NCI-H146 (cell line): Measurements from ENCODE around the gene PFKP.
"Not testable (repeated sequence)": the region's sequence is repeated elsewhere in the genome, so short reads cannot be mapped to it uniquely, and the experiment has no call there.

Source experiments
- DNase-seq: peaks from one replicate; lab custom pipeline; 2025; lab: John Stamatoyannopoulos, UW

PFKP gene

DNA sequence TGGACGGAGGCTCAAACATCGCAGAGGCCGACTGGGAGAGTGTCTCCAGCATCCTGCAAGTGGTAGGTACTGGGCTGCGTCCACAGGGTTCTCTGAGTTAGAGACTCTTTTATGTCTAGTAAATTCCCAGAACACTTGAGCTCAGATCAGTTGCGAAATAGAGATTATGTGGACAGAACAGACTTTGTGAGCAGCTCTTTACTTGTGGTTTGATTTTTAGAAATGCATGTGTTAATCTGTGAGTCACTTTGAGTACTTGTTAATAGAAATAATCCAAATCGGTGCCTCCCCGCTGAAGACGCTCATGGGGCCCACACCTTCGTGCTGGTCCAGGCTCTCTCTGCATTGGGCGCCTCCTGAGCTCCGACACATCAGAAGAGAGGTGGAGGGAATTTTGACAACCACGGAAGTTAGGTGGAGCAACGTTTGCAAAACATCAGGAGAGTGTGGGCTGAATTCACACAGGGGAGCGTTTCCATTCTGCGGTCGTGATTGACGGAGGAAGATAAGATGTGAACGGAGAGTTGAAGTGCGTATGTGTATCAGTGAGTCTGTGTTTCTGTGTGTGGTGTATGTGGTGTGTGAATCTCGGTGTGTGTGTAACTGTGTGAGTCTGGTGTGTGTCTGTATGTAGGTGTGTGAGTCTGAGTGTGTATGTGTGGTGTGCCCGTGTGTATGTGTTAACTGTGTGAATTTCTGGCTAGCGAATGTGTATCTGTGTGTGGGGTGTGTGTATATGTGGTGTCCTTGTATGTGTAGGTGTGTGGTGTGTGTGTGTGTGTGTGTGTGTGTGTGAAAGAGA, 32.1 kb downstream of the PFKP start:
- no peak for DNase-seq

- DNase-seq, result no peak
Measured at GRCh38 chr10:3100093-3100792, 32.9 kb downstream of the PFKP start.

DNA sequence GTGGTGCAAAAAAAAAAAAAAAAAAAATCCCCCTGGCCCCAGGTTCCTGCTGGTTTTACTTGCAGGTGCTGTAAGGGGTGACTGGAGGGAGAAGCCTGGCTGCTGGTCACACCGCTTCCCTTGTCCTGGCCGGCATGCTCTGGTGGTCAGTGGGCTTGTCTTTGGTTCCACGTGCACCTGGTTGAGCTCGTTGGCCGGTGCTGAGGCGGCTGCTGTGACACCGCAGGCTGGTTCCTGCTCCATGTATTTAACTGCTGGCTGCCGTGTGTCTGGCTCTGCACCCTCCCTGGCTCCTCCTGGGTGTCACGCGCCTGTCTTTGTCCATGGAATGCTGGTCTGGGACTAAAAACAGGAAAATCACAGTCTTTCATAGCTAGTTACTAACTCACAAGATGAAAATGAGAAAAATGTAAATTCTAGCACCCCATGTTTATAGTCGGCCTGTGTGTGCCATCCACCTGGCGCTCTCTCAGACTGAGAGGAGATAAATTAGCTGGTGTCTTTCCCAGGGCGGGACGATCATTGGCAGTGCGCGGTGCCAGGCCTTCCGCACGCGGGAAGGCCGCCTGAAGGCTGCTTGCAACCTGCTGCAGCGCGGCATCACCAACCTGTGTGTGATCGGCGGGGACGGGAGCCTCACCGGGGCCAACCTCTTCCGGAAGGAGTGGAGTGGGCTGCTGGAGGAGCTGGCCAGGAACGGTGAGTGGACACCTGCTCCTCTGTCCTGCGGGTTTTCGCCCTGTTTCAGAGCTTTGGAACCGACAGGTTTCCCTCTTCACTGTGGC, 33.7 kb downstream of the PFKP start:
- DNase-seq, result no peak

DNA sequence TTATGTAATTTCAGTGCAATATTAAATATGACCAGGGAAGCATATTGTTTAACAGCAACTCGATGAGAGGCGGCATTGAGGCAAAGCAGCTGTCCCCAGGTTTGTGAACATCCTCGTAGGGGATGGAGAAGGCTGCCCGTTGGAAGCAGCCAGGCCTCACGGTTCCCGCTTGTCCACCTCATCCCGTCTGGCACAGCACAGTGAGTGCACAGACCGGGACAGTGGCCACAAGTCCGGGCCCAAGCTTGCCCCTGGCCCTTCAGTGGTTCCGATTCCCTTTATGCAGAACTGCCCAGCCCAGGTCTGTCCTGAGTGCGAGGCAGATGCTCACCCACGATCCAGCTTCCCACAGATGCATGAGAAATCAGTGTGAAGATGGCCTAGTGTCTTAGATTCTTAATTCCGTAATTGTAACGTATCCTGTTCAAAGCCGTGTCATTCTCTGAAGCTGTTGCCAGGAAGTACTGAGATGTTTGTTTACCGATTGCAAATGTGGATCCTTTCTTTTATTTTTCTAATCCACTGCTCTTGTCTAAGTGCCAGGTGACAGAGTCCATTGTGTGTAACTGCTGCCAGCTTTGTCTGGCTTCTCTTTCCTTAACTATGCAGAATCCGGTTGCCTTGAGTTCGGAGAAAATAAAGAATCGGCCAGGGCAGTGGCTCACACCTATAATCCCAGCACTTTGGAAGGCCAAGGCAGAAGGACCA, 35.5 kb downstream of the PFKP start:
- DNase-seq, result no peak

DNA sequence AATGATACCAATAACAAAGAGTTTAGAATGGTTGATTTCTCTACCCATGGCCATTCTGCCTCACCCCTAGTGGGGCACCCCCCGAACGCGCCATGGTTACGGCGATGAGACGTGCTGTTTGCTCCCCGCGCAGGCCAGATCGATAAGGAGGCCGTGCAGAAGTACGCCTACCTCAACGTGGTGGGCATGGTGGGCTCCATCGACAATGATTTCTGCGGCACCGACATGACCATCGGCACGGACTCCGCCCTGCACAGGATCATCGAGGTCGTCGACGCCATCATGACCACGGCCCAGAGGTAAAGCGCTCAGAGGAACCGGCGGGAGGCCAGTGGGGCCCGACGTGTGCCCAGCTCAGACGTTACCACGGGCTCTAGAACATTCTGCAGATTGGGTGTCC, 36.3 kb downstream of the PFKP start:
- no peak for DNase-seq

DNA sequence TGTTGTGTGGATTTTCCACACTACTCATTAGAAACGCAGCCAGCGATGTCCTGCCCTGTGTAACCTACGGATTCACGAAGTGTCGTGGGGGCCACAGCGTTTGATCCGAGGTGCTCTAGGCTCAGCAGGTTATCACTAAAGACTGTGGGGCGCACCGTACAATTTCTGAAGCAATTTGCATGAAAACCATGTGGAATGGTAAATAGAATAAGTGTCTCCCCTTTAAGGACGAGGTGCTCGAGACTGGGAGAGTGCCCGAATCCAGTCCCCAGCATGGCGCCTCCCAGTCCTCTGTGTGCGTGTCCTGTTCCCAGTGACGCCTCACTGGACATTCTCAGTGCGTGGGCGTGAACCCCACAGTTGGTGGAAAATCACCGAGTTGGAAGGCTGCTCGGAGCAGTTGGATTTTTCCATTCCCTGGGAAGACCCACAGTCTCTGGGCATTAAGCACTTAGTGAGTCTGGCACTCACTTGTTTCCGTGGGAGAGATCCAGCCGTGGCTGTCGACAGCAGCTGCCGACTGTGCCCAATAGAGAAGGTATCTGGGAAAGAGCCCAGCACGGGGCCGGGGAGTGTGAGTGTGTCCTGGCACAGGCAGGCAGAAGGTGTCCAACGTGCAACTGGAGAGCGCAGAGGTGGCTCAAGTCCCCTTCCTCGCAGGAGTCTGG, 37.0 kb downstream of the PFKP start:
- DNase-seq, result no peak

DNA sequence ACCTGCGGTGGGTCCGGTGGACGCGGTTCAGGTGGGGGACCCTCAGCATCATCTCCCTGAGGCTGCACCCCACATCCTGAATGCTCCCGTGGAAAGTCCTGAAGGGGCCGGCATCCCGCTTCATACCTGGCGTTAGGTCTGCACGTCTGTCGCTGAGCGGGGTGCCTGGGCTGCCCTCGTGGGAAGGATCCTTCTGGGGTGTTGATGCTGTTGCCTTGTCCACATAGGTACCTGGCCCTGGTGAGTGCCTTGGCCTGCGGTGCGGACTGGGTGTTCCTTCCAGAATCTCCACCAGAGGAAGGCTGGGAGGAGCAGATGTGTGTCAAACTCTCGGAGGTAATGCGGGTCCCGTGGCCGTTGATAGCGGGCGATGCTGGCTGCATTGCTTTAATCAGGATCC, 37.8 kb downstream of the PFKP start:
- DNase-seq, result no peak

DNA sequence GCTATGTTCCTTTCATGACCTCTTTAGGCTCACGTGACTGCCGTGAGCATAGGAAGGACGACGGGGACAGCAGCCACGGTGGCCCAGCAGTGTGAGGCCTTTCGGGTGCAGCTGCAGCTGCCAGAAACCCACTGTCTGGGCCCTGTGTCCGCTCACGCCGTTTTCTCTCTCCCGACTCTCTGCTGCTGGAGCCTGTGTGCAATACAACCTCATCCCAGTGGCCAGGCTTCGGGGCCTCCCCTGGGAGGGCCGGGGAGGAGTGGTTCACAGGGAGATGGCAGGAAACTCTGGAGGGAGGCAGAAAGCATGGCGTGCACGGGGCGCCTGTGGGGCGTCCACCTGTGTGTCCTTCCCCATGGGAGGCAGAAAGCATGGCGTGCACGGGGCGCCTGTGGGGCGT, 38.6 kb downstream of the PFKP start:
- no peak for DNase-seq

GRCh38 chr10:3106328-3106727, 39.0 kb downstream of the PFKP start:
- DNase-seq, result not testable (repeated sequence)

DNA sequence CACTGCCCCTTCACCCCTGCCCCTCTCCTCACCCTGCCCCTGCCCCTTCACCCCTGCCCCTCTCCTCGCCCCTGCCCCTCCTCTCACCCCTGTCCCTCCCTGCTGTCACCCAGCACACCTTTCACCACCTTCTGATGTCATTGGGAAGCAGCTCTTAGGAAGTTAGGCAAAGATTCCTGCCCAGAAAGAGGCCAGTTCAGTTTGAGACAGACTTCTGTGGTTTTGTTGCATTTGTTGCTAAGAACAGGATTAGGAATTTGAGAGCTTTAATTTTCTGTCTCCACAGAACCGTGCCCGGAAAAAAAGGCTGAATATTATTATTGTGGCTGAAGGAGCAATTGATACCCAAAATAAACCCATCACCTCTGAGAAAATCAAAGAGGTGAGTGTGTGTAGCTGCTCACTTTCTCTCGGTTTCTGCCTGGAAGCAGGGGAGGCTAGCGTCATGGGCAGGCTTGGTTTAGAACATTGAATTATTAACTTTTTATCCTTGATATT, 39.6 kb downstream of the PFKP start:
- no peak for DNase-seq

DNA sequence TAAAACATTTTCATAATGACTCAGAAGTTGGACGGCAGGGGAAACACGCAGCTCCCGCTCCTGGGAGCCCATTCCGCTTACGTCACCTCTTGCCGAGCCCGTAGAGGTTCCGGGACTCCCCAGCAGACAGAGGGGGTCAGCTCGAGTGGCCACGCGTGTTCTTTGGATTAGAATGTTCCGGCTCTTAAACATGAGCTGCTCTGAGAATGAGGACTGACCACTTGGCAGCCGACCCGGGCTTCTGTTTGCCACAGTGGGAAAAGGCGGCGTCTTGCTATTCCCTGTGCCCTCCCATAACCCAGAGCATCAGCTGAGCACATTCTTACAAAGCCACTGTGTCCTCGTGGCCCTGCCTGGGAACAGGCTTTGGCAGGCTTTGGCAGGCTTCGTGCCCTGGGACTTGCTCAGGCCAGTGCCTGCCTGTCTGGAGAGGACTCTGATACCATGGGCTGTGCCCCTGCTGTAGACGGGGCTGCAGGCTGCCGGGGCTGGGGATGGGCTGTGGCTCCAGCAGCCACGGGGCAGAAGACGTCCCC, 40.1 kb downstream of the PFKP start:
- DNase-seq, result no peak

GRCh38 chr10:3108033-3108432, 40.7 kb downstream of the PFKP start:
- no peak for DNase-seq

- DNase-seq, result no peak
Measured at GRCh38 chr10:3108575-3109105, 41.3 kb downstream of the PFKP start.

DNA sequence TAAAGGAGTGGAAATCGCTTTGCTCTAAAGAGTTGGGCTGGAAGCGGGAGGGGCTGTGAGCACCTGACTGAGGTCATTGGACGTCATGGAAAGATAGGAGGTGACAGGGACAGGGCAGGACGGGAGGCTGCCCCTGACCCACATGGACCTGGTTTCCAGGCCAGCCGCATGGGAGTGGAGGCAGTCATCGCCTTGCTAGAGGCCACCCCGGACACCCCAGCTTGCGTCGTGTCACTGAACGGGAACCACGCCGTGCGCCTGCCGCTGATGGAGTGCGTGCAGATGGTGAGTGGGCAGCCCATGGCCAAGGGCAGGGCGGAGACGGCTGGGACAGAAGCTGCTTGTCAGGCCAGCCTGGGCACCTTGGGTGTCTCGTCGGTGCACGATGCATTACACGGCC, 41.8 kb downstream of the PFKP start:
- DNase-seq, result no peak

- DNase-seq, result no peak
Measured at GRCh38 chr10:3109633-3110032, 42.3 kb downstream of the PFKP start.

- no peak for DNase-seq
Measured at GRCh38 chr10:3110782-3111620, 43.7 kb downstream of the PFKP start.

DNA sequence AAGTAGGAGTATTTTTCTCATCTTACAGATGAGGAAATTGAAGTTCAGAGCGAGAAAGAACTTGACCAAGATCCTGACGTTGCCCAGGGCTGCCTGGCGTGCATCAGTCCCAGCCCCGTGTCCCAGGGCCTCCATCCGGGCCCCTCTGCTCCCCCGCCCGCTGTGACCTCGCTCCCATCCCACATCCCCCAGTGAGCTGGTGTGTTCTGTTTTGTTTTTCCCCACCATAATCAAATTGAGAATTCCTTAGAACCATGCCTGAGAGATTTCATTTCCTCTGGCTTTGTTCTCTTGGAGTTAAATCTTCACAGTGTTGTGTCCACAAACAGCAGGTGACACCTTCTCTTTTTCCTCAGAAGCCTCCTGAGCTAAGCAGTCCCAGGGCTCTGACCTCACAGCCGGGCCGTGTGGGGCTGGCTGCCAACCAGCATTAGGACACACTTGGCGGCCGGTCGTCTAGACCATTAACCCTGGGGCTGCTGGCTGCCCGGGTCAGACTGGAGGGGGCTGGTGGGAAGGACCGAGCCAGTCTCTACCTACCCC, 44.3 kb downstream of the PFKP start:
- DNase-seq, result no peak

DNA sequence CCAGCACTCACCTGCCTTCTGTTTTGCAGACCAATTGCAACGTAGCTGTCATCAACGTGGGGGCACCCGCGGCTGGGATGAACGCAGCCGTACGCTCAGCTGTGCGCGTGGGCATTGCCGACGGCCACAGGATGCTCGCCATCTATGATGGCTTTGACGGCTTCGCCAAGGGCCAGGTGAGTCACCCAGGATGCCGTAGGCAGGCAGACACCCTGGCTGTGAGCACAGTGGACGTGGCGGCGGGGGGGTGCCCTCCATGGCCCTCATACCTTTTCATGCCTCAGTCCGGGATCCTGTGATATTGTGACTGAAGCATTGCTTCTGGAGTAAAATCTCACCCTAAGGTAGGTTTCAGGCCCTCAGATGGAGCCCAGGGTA, 46.0 kb downstream of the PFKP start:
- no peak for DNase-seq

GRCh38 chr10:3115685-3116084, 48.3 kb downstream of the PFKP start:
- no peak for DNase-seq
